OCI-M2 (cell line): ENCODE results near the gene SLC25A20.
"Not testable (repeated sequence)": the region's sequence is repeated elsewhere in the genome, so short reads cannot be mapped to it uniquely, and the experiment has no call there.

Experiments used
- DNase-seq: peaks from one replicate; lab custom pipeline; 2025; ENCODE audit not compliant: unreplicated experiment; lab: John Stamatoyannopoulos, UW

SLC25A20 gene, protein sequence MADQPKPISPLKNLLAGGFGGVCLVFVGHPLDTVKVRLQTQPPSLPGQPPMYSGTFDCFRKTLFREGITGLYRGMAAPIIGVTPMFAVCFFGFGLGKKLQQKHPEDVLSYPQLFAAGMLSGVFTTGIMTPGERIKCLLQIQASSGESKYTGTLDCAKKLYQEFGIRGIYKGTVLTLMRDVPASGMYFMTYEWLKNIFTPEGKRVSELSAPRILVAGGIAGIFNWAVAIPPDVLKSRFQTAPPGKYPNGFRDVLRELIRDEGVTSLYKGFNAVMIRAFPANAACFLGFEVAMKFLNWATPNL

GRCh38 chr3:48898383-48899234, at the start of gene SLC25A20:
TSS of gene SLC25A20 (minus strand) at chr3:48898882. CDS start at chr3:48898794, 88 bp downstream.
- DNase-seq = no peak

DNA sequence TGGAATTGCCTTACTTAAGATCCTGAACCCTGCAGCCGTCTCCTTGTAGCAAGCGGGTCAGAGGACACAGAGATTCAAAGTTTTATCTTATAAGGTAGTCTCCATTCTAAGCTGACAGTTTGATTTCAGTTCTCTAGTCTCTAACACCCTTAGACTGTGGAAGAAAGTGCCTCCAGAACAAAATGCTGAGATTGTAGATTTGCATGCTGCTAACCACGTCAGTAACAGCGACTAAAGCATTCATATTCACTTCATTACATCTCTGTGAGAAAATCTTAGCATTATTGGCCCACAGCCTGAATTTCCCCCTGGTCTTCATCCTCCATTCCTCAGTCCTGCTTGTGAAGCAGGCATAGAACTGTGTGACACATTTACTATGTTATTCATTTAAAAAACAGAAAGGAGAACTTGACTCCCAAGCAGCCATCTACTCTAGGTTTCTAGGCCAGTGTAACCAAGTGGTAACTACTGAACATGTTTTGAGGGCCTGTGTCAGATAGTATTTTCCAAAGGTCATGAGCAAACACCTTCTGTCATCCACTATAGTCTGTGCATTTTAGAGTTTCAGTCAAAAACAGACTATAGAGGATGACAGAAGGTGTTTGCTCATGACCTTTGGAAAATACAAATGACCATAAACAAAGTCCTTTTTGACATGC, 47.3 kb upstream of the SLC25A20 start:
- no peak for DNase-seq

DNA sequence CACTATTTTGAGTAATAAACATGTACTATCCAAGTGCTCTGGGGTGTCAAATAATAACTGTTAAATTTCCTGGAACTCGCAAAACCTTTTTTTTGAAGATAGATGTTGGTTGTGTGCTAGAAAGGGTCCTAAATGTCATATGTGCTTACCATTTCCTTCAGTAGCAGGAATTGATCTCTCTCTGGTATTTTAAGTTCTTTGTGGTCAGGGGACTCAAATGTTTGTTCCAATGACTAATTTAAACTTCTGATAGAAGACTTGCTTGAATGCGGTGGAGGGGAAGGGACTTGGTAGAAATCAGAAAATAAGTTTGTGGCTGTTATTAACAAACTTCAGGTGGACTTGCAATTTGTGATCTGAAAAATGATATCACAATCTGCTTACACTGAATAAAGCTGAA, 46.8 kb upstream of the SLC25A20 start:
- no peak for DNase-seq

- no peak for DNase-seq
Observed at GRCh38 chr3:48938689-48939088, 40.0 kb upstream of the SLC25A20 start.

DNA sequence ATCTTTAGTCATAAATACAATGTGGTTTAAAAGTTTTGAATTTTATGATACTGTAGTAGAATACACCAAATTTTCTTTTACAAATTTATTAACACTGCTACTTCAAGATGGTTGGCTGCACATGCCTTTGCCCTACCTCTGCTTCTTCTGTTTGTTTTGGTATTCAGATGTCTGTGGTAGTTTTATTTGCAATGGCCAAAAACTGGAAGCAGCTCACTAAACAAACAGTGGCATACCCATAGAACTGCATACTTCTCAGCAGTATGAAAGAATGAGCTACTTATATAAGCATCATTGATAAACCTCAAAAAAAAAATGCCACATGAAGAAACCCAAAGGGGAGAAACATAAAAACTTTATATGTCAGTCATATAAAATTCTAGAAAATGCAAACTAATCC, 39.5 kb upstream of the SLC25A20 start:
- no peak for DNase-seq

GRCh38 chr3:48935530-48935929, 36.8 kb upstream of the SLC25A20 start:
- DNase-seq = no peak

- no peak for DNase-seq
Observed at GRCh38 chr3:48934333-48934991, 35.8 kb upstream of the SLC25A20 start.

GRCh38 chr3:48931944-48932580, 33.4 kb upstream of the SLC25A20 start:
- DNase-seq = no peak

GRCh38 chr3:48930590-48930989, 31.9 kb upstream of the SLC25A20 start:
- no peak for DNase-seq

DNA sequence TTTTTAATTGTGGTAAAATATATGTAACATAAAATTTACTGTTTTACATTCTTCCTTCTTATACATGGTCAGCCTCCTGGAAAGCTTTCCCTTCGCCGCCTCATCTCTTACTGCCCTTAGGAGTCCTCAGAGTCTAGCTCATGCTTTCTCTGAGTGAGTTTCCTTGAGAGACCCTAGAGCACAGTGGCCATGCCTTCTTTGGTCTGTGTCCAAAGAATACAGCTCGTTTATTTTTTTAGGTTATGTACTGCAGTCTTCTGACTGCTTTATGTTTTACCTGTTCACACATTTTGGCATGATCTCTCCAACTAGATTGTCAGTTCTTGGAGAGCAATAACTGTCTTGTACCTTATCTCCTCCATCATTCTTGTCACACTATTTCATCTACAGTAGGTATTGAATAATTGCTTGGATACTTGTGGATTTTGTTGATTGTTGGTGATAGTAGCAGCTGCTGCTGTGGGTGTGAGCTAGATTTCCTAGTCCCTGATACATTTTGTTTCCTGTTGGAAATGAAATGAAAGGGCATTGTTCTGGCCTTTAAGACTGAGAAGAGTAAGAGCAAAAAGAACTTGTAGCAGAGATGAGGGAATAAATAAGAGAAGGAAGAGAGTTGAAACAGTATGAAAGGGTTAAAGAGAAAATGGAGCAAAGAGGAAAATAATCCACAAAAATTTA, 30.8 kb upstream of the SLC25A20 start:
- DNase-seq = no peak

DNA sequence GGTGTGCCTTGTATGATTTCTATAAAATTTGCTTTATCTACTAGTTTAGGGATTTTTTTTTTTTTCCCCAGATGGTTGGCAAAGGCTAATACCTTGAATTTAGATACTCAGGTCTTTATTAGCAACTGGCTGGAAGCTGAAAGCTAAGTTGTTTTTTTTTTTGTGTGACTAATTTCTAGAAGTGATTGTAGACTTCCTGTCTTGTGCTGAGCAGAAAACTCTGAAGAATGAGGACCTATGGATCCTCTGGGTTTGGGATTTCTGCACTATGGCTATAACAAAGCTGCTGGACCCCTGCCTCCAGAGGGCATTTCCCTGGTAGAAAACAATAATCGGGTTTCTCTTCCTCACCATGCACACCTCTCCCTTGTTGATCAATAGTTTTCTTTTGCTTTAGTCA, 30.0 kb upstream of the SLC25A20 start:
- no peak for DNase-seq

- no peak for DNase-seq
Observed at GRCh38 chr3:48927928-48928327, 29.2 kb upstream of the SLC25A20 start.

DNA sequence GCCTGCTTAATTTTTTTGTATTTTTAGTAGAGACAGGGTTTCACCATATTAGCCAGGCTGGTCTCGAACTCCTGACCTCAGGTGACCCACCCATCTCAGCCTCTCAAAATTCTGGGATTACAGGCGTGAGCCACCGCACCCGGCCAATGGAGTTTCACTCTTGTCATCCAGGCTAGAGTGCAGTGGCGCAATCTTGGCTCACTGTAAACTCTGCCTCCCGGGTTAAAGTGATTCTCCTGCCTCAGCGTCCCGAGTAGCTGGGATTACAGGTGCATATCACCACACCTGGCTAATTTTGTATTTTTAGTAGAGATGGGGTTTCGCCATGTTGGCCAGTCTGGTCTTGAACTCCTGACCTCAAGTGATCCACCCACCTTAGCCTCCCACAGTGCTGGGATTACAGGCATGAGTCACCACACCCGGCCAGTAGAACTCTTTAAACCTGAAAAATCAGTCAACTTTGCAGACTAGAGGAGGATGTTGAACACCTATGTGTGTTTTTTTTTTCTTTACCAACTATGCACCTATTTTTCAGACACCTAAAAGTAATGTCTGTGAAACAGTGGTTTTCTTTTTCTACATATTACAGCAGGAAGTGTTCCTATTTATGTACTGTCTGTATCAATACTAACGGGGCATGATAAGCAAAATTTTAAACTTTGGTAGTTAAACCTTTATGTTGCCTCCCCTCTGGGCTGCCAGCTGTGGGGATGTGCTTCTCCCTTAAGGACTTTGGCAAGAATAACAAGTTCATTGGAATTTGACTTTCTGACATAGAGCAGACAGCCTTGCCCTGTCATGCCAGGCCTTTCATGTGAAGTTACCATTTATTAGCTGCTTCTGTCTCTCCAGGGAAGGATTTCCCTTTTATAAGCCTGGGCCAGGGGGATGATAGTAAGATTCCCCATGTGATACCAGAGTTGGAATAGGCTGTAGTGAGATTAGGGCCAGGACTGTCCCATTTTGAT, 28.0 kb upstream of the SLC25A20 start:
- DNase-seq = no peak

DNA sequence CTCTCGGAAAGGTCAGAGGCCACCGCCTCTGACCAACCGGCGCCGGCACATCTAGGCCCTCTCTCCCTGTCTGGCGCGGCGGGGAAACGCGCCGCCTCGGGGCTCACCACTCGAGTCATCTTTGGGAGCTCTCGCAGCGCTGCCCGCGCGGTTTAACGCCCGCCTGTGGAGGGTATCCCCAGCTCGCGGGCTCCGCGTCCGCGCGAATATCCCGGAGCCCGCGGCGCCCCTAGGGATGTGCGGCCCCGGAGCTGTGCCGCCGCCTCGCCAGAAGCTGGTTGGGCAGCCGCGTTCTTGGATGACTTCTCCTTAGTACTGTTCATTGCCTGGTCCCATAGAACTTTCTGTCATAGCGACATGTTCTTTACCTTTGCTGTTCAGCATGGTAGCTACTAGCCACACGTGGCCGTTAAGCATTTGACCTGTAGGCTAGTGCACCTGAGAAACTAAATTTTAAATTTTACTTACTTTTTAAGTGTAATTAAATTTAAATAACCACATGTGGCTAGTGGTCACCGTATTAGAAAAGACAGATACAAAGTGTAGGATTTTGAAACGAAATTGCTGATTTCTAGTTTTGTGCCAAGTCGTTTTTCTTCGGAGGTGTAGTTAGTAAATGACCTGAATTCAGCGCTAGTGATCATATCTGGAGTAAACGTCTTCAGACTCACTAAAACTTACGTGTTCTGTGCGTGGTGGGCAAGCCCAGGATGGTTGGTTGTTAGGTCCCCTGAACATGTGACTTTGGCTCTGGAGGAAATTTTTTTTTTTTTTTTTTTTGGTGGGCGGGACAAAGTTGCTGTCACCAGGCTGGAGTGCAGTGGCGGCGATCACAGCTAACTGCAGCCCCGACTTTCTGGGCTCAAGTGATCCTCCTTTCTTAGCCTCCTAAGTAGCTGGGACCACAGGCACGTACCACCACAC, 20.8 kb upstream of the SLC25A20 start:
- DNase-seq = no peak

- DNase-seq = peak; percentile 69
Observed at GRCh38 chr3:48918388-48919214, 19.9 kb upstream of the SLC25A20 start, which contains the start of gene ARIH2. TSS of gene ARIH2 (plus strand) at chr3:48918842. CDS start at chr3:48927559, 8,717 bp downstream.

DNA sequence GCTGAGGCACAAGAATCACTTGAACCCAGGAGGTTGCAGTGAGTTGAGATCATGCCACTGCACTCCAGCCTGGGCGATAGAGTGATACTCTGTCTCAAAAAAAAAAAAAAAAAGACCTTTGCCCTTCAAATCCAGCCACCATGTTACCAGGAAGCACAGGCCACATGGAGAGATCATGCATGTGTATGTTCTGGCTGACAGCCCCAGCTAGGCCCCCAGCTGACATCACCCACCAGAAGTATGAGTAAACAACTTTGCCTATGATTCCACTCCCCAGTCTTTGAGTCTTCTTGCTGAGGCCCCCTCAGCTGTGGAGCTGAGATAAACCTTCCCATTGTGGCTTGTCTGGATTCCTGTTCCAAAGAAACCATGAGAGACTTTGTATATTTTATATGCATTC, 16.6 kb upstream of the SLC25A20 start:
- no peak for DNase-seq

GRCh38 chr3:48907026-48907425, 8.3 kb upstream of the SLC25A20 start:
- DNase-seq = not testable (repeated sequence)
